IPS-18a (cell line): ENCODE measurements around the gene ARAP2.
"Not testable (repeated sequence)": the region's sequence is repeated elsewhere in the genome, so short reads cannot be mapped to it uniquely, and the experiment has no call there.

Source experiments
- H3K27ac ChIP-seq: one replicate; pipeline ENCODE4 v1.5.1; 2013; ENCODE audit warnings: low read length
- H3K27me3 ChIP-seq: one replicate; pipeline ENCODE4 v1.6.1; 2013; ENCODE audit warnings: mild to moderate bottlenecking, low read length; ENCODE audit not compliant: control insufficient read depth, insufficient read depth
- H3K36me3 ChIP-seq: one replicate; pipeline ENCODE4 v1.6.1; 2013; ENCODE audit warnings: low read depth, low read length; ENCODE audit not compliant: control insufficient read depth
- H3K4me1 ChIP-seq: one replicate; pipeline ENCODE4 v1.6.1; 2013; ENCODE audit warnings: low read depth, low read length; ENCODE audit not compliant: control insufficient read depth
- H3K4me3 ChIP-seq: one replicate; pipeline ENCODE4 v1.5.1; 2013; ENCODE audit warnings: low read length
- H3K9ac ChIP-seq: one replicate; pipeline ENCODE4 v1.6.1; 2013; ENCODE audit warnings: mild to moderate bottlenecking, low read length, moderate library complexity
- H3K9me3 ChIP-seq: one replicate; pipeline ENCODE4 v1.6.1; 2013; ENCODE audit warnings: low read depth, low read length; ENCODE audit not compliant: control insufficient read depth

The ARAP2 gene

DNA sequence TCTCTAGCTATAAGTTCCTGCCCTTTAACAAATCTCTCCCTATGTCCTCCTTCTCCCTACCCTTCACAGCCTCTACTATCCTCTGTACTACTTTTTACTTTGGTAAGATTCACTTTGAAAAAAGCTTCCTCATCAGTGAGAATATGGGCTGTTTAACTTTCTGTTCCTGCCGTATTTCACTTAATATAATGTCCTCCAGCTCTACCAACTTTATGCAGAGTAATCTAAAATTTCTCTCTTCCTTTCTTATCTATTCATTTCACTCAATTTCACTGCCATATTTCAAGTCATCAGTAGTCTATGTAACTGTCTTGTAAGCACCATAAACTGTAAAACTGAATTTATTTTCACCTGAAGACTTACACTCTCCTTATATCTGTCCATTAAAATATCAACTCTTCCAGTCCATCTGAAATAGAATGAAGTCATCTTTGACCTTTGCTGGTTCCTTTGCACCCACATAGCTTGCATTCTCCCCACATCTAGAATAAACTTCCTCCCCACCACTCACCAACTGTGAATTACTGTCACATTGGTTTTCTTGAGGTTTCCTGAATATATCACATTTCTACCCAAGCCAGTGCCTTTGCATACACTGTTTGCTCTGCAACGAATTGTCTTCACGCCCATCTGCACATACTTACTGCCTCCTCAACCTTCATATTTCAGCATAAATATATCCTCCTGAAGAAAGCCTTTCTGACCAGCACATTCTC is 54.6 kb downstream of the ARAP2 start:
- H3K9me3 ChIP-seq: no peaks in the 10 kb centered on the region
- H3K9ac ChIP-seq: no peak overlapping the region
- H3K4me1 ChIP-seq: peaks cover 4% of the 10 kb centered on the region
- H3K27ac ChIP-seq: no peak overlapping the region
- H3K27me3 ChIP-seq: no peaks in the 10 kb centered on the region
- H3K36me3 ChIP-seq: no peaks in the 10 kb centered on the region
- no peak overlapping the region for H3K4me3 ChIP-seq

DNA sequence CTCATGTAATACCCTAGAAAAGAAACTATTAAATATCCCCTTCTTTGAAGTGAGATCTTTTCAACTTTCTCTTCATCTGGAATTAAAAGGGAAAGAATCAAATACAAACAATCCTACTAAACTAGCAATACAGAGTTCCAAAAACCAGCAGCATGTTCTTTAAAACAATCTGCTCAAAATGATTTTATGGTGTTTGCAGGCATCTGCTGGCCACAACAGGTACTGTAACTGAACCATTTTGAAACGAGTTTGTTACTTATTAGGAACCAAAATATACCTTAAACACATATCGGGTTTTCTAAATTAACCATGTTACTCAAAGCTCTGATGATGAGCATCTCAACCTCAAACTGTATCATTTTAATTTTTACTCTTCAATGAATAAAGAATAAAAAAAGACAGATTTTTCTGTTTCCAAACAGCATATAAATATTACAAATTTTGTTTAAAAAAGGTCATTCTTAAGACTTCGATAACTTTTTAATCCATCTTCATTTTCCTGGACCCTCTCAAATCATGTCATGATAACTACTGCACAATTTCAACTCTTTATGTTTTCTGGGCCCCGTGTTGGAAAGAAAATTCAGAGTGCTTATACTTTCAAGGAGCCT is 56.5 kb downstream of the ARAP2 start:
- Histone ChIP-seq H3K36me3 (no peaks in the 10 kb centered on the region), H3K27me3 (no peaks in the 10 kb centered on the region), H3K9ac (no peak overlapping the region), H3K4me3 (no peak overlapping the region), H3K4me1 (peaks cover 9% of the 10 kb centered on the region), H3K27ac (no peak overlapping the region), H3K9me3 (no peaks in the 10 kb centered on the region)

DNA sequence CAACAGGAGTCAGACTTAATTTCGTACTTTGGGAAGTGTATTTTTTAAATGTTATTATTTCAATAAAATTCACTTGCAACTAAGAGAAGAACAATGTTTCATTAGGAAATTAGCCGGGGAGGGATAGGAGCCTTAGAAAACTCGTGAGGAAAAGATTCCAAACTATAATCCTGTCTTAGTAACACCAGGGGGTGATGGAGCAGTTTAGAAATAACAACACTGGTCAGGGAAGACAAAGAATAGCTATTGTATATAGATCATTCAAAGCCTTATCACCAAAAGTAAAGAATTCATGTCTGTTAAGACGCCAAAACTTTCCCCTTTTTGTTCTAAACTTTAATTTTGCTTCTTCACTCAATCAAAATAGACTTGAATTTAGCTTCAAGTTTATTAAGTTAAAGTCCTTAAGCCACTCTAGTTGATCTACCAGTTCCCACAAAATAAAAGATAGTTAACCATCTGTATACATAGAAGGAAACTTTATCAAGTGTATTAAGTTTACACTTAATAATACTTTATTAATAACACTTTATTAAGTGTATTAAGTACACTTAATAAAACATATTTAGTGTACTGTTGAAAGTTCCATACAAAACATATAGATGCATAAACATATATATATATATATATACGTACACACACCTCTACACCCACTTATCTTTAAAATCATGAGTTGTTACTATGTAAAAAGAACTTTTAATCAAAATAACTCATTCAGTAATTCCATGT is 60.5 kb downstream of the ARAP2 start:
- Histone ChIP-seq H3K36me3 (no peaks in the 10 kb centered on the region), H3K4me1 (peaks cover 9% of the 10 kb centered on the region), H3K9me3 (no peaks in the 10 kb centered on the region), H3K9ac (no peak overlapping the region), H3K27ac (no peak overlapping the region), H3K4me3 (no peak overlapping the region), H3K27me3 (no peaks in the 10 kb centered on the region)

DNA sequence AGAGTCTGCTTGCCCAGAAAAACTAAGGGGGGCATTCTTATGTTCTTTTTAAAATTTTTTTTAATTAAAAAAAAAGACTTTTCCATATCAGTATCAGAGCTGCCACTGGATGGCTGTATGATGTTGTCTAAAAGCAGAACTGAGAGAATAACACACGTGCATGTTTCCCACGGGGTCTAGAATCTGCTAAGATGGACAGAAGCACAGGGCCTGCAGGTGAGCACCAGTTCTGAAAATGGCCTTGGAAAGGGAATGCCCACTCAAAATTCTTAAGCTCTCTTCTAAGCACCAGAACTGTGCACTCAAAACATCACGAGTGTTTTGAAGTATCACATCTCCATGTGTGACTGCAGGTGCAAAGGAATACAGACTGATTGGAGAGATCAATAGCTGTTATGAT is 61.1 kb downstream of the ARAP2 start:
- Histone ChIP-seq H3K27me3 (no peaks in the 10 kb centered on the region), H3K9me3 (no peaks in the 10 kb centered on the region)

DNA sequence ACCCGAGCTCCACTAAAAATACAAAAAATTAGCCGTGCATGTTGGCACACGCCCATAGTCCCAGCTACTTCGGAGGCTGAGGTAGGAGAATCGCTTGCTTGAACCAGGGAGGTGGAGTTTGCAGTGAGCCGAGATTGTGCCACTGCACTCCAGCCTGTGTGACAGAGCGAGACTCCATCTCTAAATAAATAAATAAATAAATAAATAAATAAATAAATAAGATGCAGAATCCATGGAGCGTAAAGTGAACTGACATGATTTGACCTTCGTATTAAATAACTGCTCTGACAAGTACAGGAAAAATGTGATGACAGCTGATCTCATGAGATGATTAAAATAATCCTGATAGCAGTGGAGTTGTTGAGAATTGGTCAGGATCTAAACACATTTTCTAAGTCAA is 62.0 kb downstream of the ARAP2 start:
- H3K36me3 ChIP-seq, H3K4me3 ChIP-seq, H3K27me3 ChIP-seq, H3K9ac ChIP-seq, H3K27ac ChIP-seq, H3K4me1 ChIP-seq, H3K9me3 ChIP-seq: not testable (repeated sequence)

More for the DNA sequence above, 61.1 kb downstream of the ARAP2 start:
- no peak overlapping the region for H3K4me3 ChIP-seq
- no peak overlapping the region for H3K27ac ChIP-seq
- H3K4me1 ChIP-seq: peaks cover 9% of the 10 kb centered on the region
- no peaks in the 10 kb centered on the region for H3K36me3 ChIP-seq
- H3K9ac ChIP-seq: no peak overlapping the region

DNA sequence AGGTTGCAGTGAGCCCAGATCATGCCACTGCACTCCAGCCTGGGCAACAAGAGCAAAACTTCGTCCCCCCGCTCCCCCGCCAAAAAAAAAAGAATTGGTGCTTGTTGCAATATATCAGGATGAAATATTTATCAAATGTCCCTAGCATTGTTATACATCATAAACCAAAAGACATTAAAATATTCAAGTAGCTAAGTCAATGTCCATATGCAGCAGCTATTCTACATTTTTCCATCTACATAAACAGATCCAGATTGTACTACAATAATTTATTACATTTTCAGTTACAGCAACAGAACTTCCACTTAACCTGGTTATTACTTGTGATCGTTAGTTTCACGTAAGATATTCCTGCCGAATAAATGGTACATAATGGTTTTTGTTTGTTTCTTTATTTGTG is 64.1 kb downstream of the ARAP2 start:
- H3K4me3 ChIP-seq: no peak overlapping the region
- peaks cover 9% of the 10 kb centered on the region for H3K4me1 ChIP-seq
- H3K27me3 ChIP-seq: no peaks in the 10 kb centered on the region
- H3K9me3 ChIP-seq: no peaks in the 10 kb centered on the region
- no peak overlapping the region for H3K27ac ChIP-seq
- no peak overlapping the region for H3K9ac ChIP-seq
- H3K36me3 ChIP-seq: no peaks in the 10 kb centered on the region

DNA sequence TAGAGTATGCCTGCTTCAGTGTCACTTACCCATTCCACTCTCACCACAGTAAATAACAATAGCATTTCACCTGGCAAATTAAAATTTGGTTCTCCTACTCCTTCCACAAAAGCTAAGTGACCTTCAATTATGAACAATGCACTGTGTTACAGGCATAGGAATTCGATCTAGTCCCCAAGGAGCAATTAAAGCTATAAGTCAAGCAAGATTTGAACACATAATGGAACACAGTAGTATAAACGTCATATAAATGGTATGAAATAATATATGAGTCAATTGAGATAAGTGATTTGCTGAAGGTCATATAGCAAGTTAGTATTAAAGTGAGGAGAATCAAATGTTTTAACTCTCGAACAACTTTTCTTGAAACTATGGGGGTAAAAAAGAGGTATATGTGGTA is 65.8 kb downstream of the ARAP2 start:
- H3K9me3 ChIP-seq: no peaks in the 10 kb centered on the region
- H3K4me3 ChIP-seq: no peak overlapping the region
- H3K9ac ChIP-seq: no peak overlapping the region
- no peaks in the 10 kb centered on the region for H3K36me3 ChIP-seq
- H3K4me1 ChIP-seq: peaks cover under 1% of the 10 kb centered on the region
- H3K27ac ChIP-seq: no peak overlapping the region
- H3K27me3 ChIP-seq: no peaks in the 10 kb centered on the region

DNA sequence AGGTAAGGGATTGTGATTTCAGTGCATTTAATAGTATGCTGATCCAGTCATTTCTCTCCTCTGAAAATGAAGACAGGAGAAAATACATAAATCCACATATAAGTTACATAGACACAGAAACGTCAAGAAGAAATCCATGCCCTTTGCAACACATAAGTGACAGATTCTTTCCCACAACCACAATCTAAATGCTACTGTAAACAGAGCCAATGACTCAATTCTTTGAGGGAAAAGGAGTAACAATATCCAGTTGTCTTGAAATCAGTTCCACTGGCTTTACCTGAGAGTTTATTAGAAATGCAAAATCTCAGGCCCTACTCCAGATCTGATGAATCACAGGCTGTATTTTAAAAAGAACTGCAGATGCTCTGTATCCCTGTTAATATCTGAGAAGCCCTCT is 66.4 kb downstream of the ARAP2 start:
- Histone ChIP-seq H3K36me3 (no peaks in the 10 kb centered on the region), H3K27me3 (no peaks in the 10 kb centered on the region), H3K27ac (no peak overlapping the region), H3K4me3 (no peak overlapping the region), H3K9me3 (no peaks in the 10 kb centered on the region), H3K4me1 (peaks cover 1% of the 10 kb centered on the region), H3K9ac (no peak overlapping the region)

DNA sequence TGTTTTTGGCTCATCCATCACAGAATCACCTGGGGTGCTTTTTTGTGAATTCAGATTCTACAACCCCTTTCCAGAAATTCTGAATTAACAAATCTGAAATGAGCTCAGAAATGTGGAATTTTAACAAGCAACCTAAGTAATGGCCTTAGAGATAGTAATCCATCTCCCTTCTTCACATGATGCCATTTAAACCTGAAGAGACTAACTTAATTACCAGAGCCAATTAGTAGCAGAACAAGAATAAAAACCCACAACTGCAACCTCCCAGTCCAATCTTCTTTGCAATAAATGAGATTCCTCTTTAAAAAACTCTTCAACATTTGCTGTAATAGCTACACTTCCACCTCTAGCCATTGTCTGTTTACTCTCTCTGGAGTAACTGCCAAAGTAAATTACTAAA is 69.7 kb downstream of the ARAP2 start:
- H3K27me3 ChIP-seq: no peaks in the 10 kb centered on the region
- H3K27ac ChIP-seq: no peak overlapping the region
- H3K4me3 ChIP-seq: no peak overlapping the region
- H3K9me3 ChIP-seq: no peaks in the 10 kb centered on the region
- H3K4me1 ChIP-seq: peaks cover 7% of the 10 kb centered on the region
- no peak overlapping the region for H3K9ac ChIP-seq
- H3K36me3 ChIP-seq: no peaks in the 10 kb centered on the region

DNA sequence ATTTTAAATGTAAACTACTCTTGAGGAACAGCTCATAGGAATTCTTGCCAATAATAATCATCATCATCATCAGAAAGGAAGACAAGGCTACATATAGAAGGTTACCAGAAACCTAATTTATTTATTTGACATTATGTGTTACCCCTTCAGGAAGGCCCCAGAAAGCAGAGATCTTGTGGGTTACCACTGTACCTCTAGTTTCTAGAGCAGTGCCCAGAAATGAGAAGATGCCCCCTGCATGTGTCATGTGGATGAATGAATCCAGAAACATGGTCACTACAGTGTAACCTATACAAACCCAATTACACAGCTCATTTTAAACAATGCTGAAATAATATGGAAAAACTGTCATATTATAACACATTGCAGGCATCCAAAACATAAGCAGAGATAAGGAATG is 70.4 kb downstream of the ARAP2 start:
- H3K4me1 ChIP-seq: peaks cover 7% of the 10 kb centered on the region
- H3K27me3 ChIP-seq: no peaks in the 10 kb centered on the region
- no peak overlapping the region for H3K27ac ChIP-seq
- no peaks in the 10 kb centered on the region for H3K36me3 ChIP-seq
- no peak overlapping the region for H3K9ac ChIP-seq
- no peak overlapping the region for H3K4me3 ChIP-seq
- no peaks in the 10 kb centered on the region for H3K9me3 ChIP-seq

DNA sequence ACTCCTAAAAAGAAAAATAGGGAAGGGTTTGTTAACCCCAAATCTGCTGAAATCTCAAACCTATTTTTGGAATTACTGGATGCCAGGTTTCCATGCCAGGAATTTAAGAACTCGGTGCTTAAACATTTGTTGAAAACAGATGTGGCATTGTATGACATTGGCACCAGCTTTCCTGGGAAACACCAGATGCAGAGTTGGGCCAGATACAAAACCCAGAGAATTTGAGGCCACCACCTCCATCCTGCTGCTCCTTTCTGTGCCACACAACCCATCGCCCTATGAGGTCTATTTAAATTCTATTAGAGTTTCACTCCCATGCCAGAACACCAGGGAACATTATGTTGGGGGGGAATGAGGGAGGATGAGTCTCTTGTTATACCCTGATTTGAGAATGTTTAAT is 71.7 kb downstream of the ARAP2 start:
- Histone ChIP-seq H3K9me3 (no peaks in the 10 kb centered on the region), H3K9ac (no peak overlapping the region), H3K4me3 (no peak overlapping the region), H3K27me3 (no peaks in the 10 kb centered on the region), H3K36me3 (no peaks in the 10 kb centered on the region), H3K27ac (no peak overlapping the region), H3K4me1 (peaks cover 7% of the 10 kb centered on the region)
